ENCODE data around the gene TMCC1.
"Not testable (repeated sequence)": the region's sequence is repeated elsewhere in the genome, so short reads cannot be mapped to it uniquely, and the experiment has no call there.

Gene TMCC1

GRCh38 chr3:129645286-129645685 lies 248.2 kb downstream of the TMCC1 start:
- WGBS, result 95% methylated on average over 5 of the region's 5 CpGs
- no peak for DNase-seq
- peaks cover 3% of the 10 kb centered on the region for H3K79me1 ChIP-seq (replicated peaks; ENCODE audit: low read length, poor library complexity, severe bottlenecking)
- no peak overlapping the region for H3K14ac ChIP-seq (ENCODE audit: low read length in 2 of 2)
- no peak overlapping the region for H3K4ac ChIP-seq (ENCODE audit: low read depth in 1 of 2, low read length in 2 of 2)
- H2AFZ ChIP-seq (ENCODE audit: low read depth, low read length), result no peak overlapping the region
- H4K91ac ChIP-seq (ENCODE audit: low read length), result no peak overlapping the region
- no peak overlapping the region for H2BK5ac ChIP-seq (ENCODE audit: low read depth, low read length, poor library complexity, severe bottlenecking)
- H3K23ac ChIP-seq (ENCODE audit: low read length in 2 of 2), result no peak overlapping the region
- no peaks in the 10 kb centered on the region for H3K36me3 ChIP-seq (ENCODE audit: control insufficient read depth in 1 of 2, insufficient read depth in 2 of 2, low read depth in 1 of 2, low read length in 2 of 2)
- H3K4me1 ChIP-seq (ENCODE audit: control insufficient read depth, insufficient read depth, low read depth, low read length), result peaks cover 5% of the 10 kb centered on the region
- H3K18ac ChIP-seq (ENCODE audit: low read depth in 1 of 2, low read length in 2 of 2), result no peak overlapping the region
- no peak overlapping the region for H2AK5ac ChIP-seq (ENCODE audit: low read length, severe bottlenecking)
- H3K27ac ChIP-seq (ENCODE audit: low read length, poor library complexity, severe bottlenecking), result no peak overlapping the region
- no peak overlapping the region for H4K8ac ChIP-seq (ENCODE audit: low read length)
- no peak overlapping the region for H3K4me3 ChIP-seq (ENCODE audit: insufficient read depth in 1 of 2, low read depth in 1 of 2, low read length in 2 of 2)
- H3K9ac ChIP-seq (ENCODE audit: low read length), result no peak overlapping the region
- H3K9me3 ChIP-seq (ENCODE audit: control insufficient read depth, low read length), result no peaks in the 10 kb centered on the region
- no peak overlapping the region for H2BK120ac ChIP-seq (ENCODE audit: low read depth, low read length)
- H2BK12ac ChIP-seq (ENCODE audit: low read length in 2 of 2), result no peak overlapping the region
- H3K4me2 ChIP-seq (ENCODE audit: low read length, poor library complexity, severe bottlenecking), result no peak overlapping the region
- H2BK15ac ChIP-seq (ENCODE audit: low read depth, poor library complexity, severe bottlenecking), result no peak overlapping the region
- H3K27me3 ChIP-seq (ENCODE audit: control insufficient read depth in 1 of 2, insufficient read depth in 1 of 2, low read length in 2 of 2), result no peaks in the 10 kb centered on the region

GRCh38 chr3:129644836-129645235 lies 248.7 kb downstream of the TMCC1 start:
- Histone ChIP-seq H2BK5ac (ENCODE audit: low read depth, low read length, poor library complexity, severe bottlenecking) (no peak overlapping the region), H3K9me3 (ENCODE audit: control insufficient read depth, low read length) (no peaks in the 10 kb centered on the region), H3K4me1 (ENCODE audit: control insufficient read depth, insufficient read depth, low read depth, low read length) (peaks cover 5% of the 10 kb centered on the region), H3K27me3 (ENCODE audit: control insufficient read depth in 1 of 2, insufficient read depth in 1 of 2, low read length in 2 of 2) (no peaks in the 10 kb centered on the region), H3K36me3 (ENCODE audit: control insufficient read depth in 1 of 2, insufficient read depth in 2 of 2, low read depth in 1 of 2, low read length in 2 of 2) (no peaks in the 10 kb centered on the region), H4K91ac (ENCODE audit: low read length) (no peak overlapping the region), H3K4me2 (ENCODE audit: low read length, poor library complexity, severe bottlenecking) (no peak overlapping the region), H3K14ac (ENCODE audit: low read length in 2 of 2) (no peak overlapping the region), H3K18ac (ENCODE audit: low read depth in 1 of 2, low read length in 2 of 2) (no peak overlapping the region), H2AFZ (ENCODE audit: low read depth, low read length) (no peak overlapping the region), H3K4ac (ENCODE audit: low read depth in 1 of 2, low read length in 2 of 2) (no peak overlapping the region), H3K27ac (ENCODE audit: low read length, poor library complexity, severe bottlenecking) (no peak overlapping the region), H3K4me3 (ENCODE audit: insufficient read depth in 1 of 2, low read depth in 1 of 2, low read length in 2 of 2) (no peak overlapping the region), H2BK12ac (ENCODE audit: low read length in 2 of 2) (no peak overlapping the region), H2AK5ac (ENCODE audit: low read length, severe bottlenecking) (no peak overlapping the region), H2BK120ac (ENCODE audit: low read depth, low read length) (no peak overlapping the region), H4K8ac (ENCODE audit: low read length) (no peak overlapping the region), H3K23ac (ENCODE audit: low read length in 2 of 2) (no peak overlapping the region), H2BK15ac (ENCODE audit: low read depth, poor library complexity, severe bottlenecking) (no peak overlapping the region), H3K9ac (ENCODE audit: low read length) (no peak overlapping the region), H3K79me1 (replicated peaks; ENCODE audit: low read length, poor library complexity, severe bottlenecking) (peaks cover 3% of the 10 kb centered on the region)
- DNase-seq, result no peak
- 83% methylated on average over 3 of the region's 3 CpGs for WGBS

GRCh38 chr3:129641567-129642260 lies 251.8 kb downstream of the TMCC1 start:
- not testable (repeated sequence) for H2BK15ac ChIP-seq (ENCODE audit: low read depth, poor library complexity, severe bottlenecking); H4K91ac ChIP-seq (ENCODE audit: low read length); H3K4me3 ChIP-seq (ENCODE audit: insufficient read depth in 1 of 2, low read depth in 1 of 2, low read length in 2 of 2); H3K4me1 ChIP-seq (ENCODE audit: control insufficient read depth, insufficient read depth, low read depth, low read length); H3K9me3 ChIP-seq (ENCODE audit: control insufficient read depth, low read length); H2AFZ ChIP-seq (ENCODE audit: low read depth, low read length); DNase-seq; H2BK12ac ChIP-seq (ENCODE audit: low read length in 2 of 2); H3K36me3 ChIP-seq (ENCODE audit: control insufficient read depth in 1 of 2, insufficient read depth in 2 of 2, low read depth in 1 of 2, low read length in 2 of 2); H3K9ac ChIP-seq (ENCODE audit: low read length); H2AK5ac ChIP-seq (ENCODE audit: low read length, severe bottlenecking); H3K27me3 ChIP-seq (ENCODE audit: control insufficient read depth in 1 of 2, insufficient read depth in 1 of 2, low read length in 2 of 2); H3K18ac ChIP-seq (ENCODE audit: low read depth in 1 of 2, low read length in 2 of 2); H3K79me1 ChIP-seq (replicated peaks; ENCODE audit: low read length, poor library complexity, severe bottlenecking); H3K4me2 ChIP-seq (ENCODE audit: low read length, poor library complexity, severe bottlenecking); H3K23ac ChIP-seq (ENCODE audit: low read length in 2 of 2); H3K14ac ChIP-seq (ENCODE audit: low read length in 2 of 2); H2BK120ac ChIP-seq (ENCODE audit: low read depth, low read length); H2BK5ac ChIP-seq (ENCODE audit: low read depth, low read length, poor library complexity, severe bottlenecking); H4K8ac ChIP-seq (ENCODE audit: low read length); H3K4ac ChIP-seq (ENCODE audit: low read depth in 1 of 2, low read length in 2 of 2)
- H3K27ac ChIP-seq (ENCODE audit: low read length, poor library complexity, severe bottlenecking), result peak overlapping the region; percentile 10
- no CpG with 5 or more reads among the region's 10 CpGs for WGBS

GRCh38 chr3:129640985-129641384 lies 252.5 kb downstream of the TMCC1 start:
- H2BK15ac ChIP-seq (ENCODE audit: low read depth, poor library complexity, severe bottlenecking); H2BK12ac ChIP-seq (ENCODE audit: low read length in 2 of 2); H3K9ac ChIP-seq (ENCODE audit: low read length); H3K4me2 ChIP-seq (ENCODE audit: low read length, poor library complexity, severe bottlenecking); H2BK5ac ChIP-seq (ENCODE audit: low read depth, low read length, poor library complexity, severe bottlenecking); H3K27ac ChIP-seq (ENCODE audit: low read length, poor library complexity, severe bottlenecking); H3K79me1 ChIP-seq (replicated peaks; ENCODE audit: low read length, poor library complexity, severe bottlenecking); H3K23ac ChIP-seq (ENCODE audit: low read length in 2 of 2); H3K36me3 ChIP-seq (ENCODE audit: control insufficient read depth in 1 of 2, insufficient read depth in 2 of 2, low read depth in 1 of 2, low read length in 2 of 2); H3K4me1 ChIP-seq (ENCODE audit: control insufficient read depth, insufficient read depth, low read depth, low read length); H4K8ac ChIP-seq (ENCODE audit: low read length); H4K91ac ChIP-seq (ENCODE audit: low read length); H2BK120ac ChIP-seq (ENCODE audit: low read depth, low read length); H3K9me3 ChIP-seq (ENCODE audit: control insufficient read depth, low read length); H3K14ac ChIP-seq (ENCODE audit: low read length in 2 of 2); H3K4me3 ChIP-seq (ENCODE audit: insufficient read depth in 1 of 2, low read depth in 1 of 2, low read length in 2 of 2); H3K4ac ChIP-seq (ENCODE audit: low read depth in 1 of 2, low read length in 2 of 2); H3K27me3 ChIP-seq (ENCODE audit: control insufficient read depth in 1 of 2, insufficient read depth in 1 of 2, low read length in 2 of 2); H3K18ac ChIP-seq (ENCODE audit: low read depth in 1 of 2, low read length in 2 of 2); H2AFZ ChIP-seq (ENCODE audit: low read depth, low read length); DNase-seq: not testable (repeated sequence)
- peak overlapping the region; percentile 66 for H2AK5ac ChIP-seq (ENCODE audit: low read length, severe bottlenecking)
- no CpG with 5 or more reads among the region's 7 CpGs for WGBS
